Measurements from ENCODE around the gene NTNG1. TPM values are rescaled to one million over a fixed set of nuclear protein-coding genes. Genes with fewer than 3 reads are reported as not detected.

NTNG1 gene
- total RNA-seq, 1 experiment from 2014 or later, result not detected

DNA sequence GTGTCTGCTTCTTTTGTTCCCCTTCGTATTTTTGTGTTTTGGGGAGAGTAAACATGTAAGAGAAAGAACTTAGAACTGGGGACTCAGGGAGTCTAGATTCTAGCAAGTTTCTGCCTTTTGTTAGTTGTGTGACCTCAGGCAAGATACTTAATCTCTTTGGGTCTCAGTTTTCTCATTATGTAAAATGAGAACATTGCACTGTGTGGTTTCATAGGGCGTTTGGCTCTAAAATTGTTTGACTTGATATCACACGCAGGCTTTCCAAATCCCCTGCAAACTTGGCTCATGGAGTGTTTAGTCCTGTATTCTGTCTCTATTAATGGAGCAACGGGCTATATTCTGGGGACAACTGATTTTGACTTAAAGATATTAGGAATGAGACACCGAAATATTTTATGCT, 57.7 kb downstream of the NTNG1 start:
- TF ChIP-seq, protein P1, sequence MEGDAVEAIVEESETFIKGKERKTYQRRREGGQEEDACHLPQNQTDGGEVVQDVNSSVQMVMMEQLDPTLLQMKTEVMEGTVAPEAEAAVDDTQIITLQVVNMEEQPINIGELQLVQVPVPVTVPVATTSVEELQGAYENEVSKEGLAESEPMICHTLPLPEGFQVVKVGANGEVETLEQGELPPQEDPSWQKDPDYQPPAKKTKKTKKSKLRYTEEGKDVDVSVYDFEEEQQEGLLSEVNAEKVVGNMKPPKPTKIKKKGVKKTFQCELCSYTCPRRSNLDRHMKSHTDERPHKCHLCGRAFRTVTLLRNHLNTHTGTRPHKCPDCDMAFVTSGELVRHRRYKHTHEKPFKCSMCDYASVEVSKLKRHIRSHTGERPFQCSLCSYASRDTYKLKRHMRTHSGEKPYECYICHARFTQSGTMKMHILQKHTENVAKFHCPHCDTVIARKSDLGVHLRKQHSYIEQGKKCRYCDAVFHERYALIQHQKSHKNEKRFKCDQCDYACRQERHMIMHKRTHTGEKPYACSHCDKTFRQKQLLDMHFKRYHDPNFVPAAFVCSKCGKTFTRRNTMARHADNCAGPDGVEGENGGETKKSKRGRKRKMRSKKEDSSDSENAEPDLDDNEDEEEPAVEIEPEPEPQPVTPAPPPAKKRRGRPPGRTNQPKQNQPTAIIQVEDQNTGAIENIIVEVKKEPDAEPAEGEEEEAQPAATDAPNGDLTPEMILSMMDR (IDR thresholded peaks at IDR 0.05; ENCODE audit: unreplicated experiment), result no peak
- Mint-ChIP-seq H3K9me3 (ENCODE audit: unreplicated experiment) (peaks cover 16% of the 10 kb centered on the region), H3K4me3 (ENCODE audit: unreplicated experiment) (no peak overlapping the region), H3K4me1 (ENCODE audit: insufficient read depth, unreplicated experiment) (no peaks in the 10 kb centered on the region), H3K36me3 (ENCODE audit: insufficient read depth, unreplicated experiment) (no peaks in the 10 kb centered on the region), H3K27ac (ENCODE audit: low read depth, unreplicated experiment) (no peak overlapping the region), H3K27me3 (ENCODE audit: insufficient read depth, unreplicated experiment) (no peaks in the 10 kb centered on the region)
- ChIA-PET CTCF (no interaction called here), POLR2A (no interaction called here)
- DNase-seq (ENCODE audit: unreplicated experiment), result no peak
- no TSS peak for BruUV-seq (replicated peaks)
- intact Hi-C loops (cut with micrococcal nuclease), result no loop called here

GRCh38 chr1:107200631-107201030, 59.8 kb downstream of the NTNG1 start:
- no peaks in the 10 kb centered on the region for H3K27me3 Mint-ChIP-seq (ENCODE audit: insufficient read depth, unreplicated experiment)
- CTCF ChIA-PET, result no interaction called here

GRCh38 chr1:107202007-107202406, 61.2 kb downstream of the NTNG1 start:
- Mint-ChIP-seq H3K27ac (ENCODE audit: low read depth, unreplicated experiment) (no peak overlapping the region), H3K36me3 (ENCODE audit: insufficient read depth, unreplicated experiment) (no peaks in the 10 kb centered on the region), H3K27me3 (ENCODE audit: insufficient read depth, unreplicated experiment) (no peaks in the 10 kb centered on the region), H3K4me1 (ENCODE audit: insufficient read depth, unreplicated experiment) (no peaks in the 10 kb centered on the region), H3K4me3 (ENCODE audit: unreplicated experiment) (no peak overlapping the region), H3K9me3 (ENCODE audit: unreplicated experiment) (peaks cover 16% of the 10 kb centered on the region)
- POLR2A ChIA-PET, result interaction anchor here (0.7 kb wide), 1 partner anchor 31 kb away, joined by 5 read pairs; no protein-coding TSS in a partner anchor
- intact Hi-C loops (cut with micrococcal nuclease), result no loop called here
- DNase-seq (ENCODE audit: unreplicated experiment), result no peak
- TF ChIP-seq, protein P1 (IDR thresholded peaks at IDR 0.05; ENCODE audit: unreplicated experiment), result no peak
- no TSS peak for BruUV-seq (replicated peaks)
- CTCF ChIA-PET, result no interaction called here

More at GRCh38 chr1:107200631-107201030, 59.8 kb downstream of the NTNG1 start:
- intact Hi-C loops (cut with micrococcal nuclease), result no loop called here
- no peak for DNase-seq (ENCODE audit: unreplicated experiment)
- no peaks in the 10 kb centered on the region for H3K36me3 Mint-ChIP-seq (ENCODE audit: insufficient read depth, unreplicated experiment)
- no peak overlapping the region for H3K4me3 Mint-ChIP-seq (ENCODE audit: unreplicated experiment)
- no TSS peak for BruUV-seq (replicated peaks)
- TF ChIP-seq, protein P1 (IDR thresholded peaks at IDR 0.05; ENCODE audit: unreplicated experiment), result no peak
- POLR2A ChIA-PET, result no interaction called here
- H3K9me3 Mint-ChIP-seq (ENCODE audit: unreplicated experiment), result peaks cover 16% of the 10 kb centered on the region
- no peaks in the 10 kb centered on the region for H3K4me1 Mint-ChIP-seq (ENCODE audit: insufficient read depth, unreplicated experiment)
- no peak overlapping the region for H3K27ac Mint-ChIP-seq (ENCODE audit: low read depth, unreplicated experiment)

GRCh38 chr1:107213225-107213624, 72.4 kb downstream of the NTNG1 start:
- peaks cover 14% of the 10 kb centered on the region for H3K9me3 Mint-ChIP-seq (ENCODE audit: unreplicated experiment)
- TF ChIP-seq, protein P1 (IDR thresholded peaks at IDR 0.05; ENCODE audit: unreplicated experiment), result no peak
- intact Hi-C loops (cut with micrococcal nuclease), result no loop called here
- no peak overlapping the region for H3K27ac Mint-ChIP-seq (ENCODE audit: low read depth, unreplicated experiment)
- no peaks in the 10 kb centered on the region for H3K4me1 Mint-ChIP-seq (ENCODE audit: insufficient read depth, unreplicated experiment)
- H3K27me3 Mint-ChIP-seq (ENCODE audit: insufficient read depth, unreplicated experiment), result no peaks in the 10 kb centered on the region
- BruUV-seq (replicated peaks), result no TSS peak
- no peaks in the 10 kb centered on the region for H3K36me3 Mint-ChIP-seq (ENCODE audit: insufficient read depth, unreplicated experiment)
- ChIA-PET POLR2A (interaction anchor here (0.6 kb wide), 1 partner anchor 193 kb away, joined by 3 read pairs; no protein-coding TSS in a partner anchor), CTCF (interaction anchor here (0.6 to 0.7 kb wide), 2 partner anchors 28 to 53 kb away, joined by 3 read pairs; no protein-coding TSS in a partner anchor)
- no peak for DNase-seq (ENCODE audit: unreplicated experiment)
- H3K4me3 Mint-ChIP-seq (ENCODE audit: unreplicated experiment), result no peak overlapping the region
